ENCODE results near the gene TINAGL1. TPM values are rescaled to one million over a fixed set of nuclear protein-coding genes. Genes with fewer than 3 reads are reported as not detected.

TINAGL1 gene
- total and polyA plus RNA-seq, 2 of the 13 experiments (the other 11 are each of a cell fraction or from before 2014, with no cell fraction given) = 24.7 to 76.8 TPM

- no peak for DNase-seq (ENCODE audit: low spot score)
- Histone ChIP-seq H3K4me1 (ENCODE audit: insufficient read depth, low read length) (no peaks in the 10 kb centered on the region), H2AFZ (ENCODE audit: low read length) (no peak overlapping the region), H3K4me2 (ENCODE audit: low read depth, low read length) (no peak overlapping the region), H4K20me1 (ENCODE audit: insufficient read depth, low read length) (no peaks in the 10 kb centered on the region), H3K9me3 (ENCODE audit: low read length) (no peaks in the 10 kb centered on the region), H3K79me2 (ENCODE audit: insufficient read depth, low read length) (no peaks in the 10 kb centered on the region), H3K4me3 (replicated peaks in 1 of 3; ENCODE audit: insufficient read depth in 1 of 3, low read depth in 2 of 3, low read length in 3 of 3) (no peak overlapping the region), H3K27ac (ENCODE audit: extremely low read length, insufficient read depth, low read length) (no peak overlapping the region), H3K36me3 (replicated peaks in 1 of 2; ENCODE audit: control insufficient read depth in 1 of 2, insufficient read depth in 2 of 2, low read length in 2 of 2) (no peaks in the 10 kb centered on the region), H3K9ac (ENCODE audit: insufficient read depth, low read depth, low read length) (no peak overlapping the region), H3K27me3 (ENCODE audit: control insufficient read depth in 1 of 2, insufficient read depth in 2 of 2, low read length in 2 of 2) (peaks cover 0 to 9% of the 10 kb centered on the region in 2 experiments; a peak in 1 of 5 replicates)
- ChIA-PET CTCF (ENCODE audit: low intra/inter-chr PET ratio, low total read pairs) (interaction anchor here (1.5 to 7.6 kb wide), 3 partner anchors 29 to 172 kb away, joined by 6 to 106 read pairs (median 6); no protein-coding TSS in a partner anchor), POLR2A (no interaction called here)
- no peak for ATAC-seq
- no peak for FAIRE-seq
- in situ Hi-C loops (cut with HindIII; ENCODE audit: extremely low pct_ligation_motif_present, low pct_unique_long_range_greater_than_20kb) = no loop called here
- TF ChIP-seq MED8 (CRISPR knock-in tag; IDR thresholded peaks at IDR 0.05; ENCODE audit: insufficient replicate concordance) (no peak), SMAD1 (CRISPR knock-in tag; IDR thresholded peaks at IDR 0.05; ENCODE audit: borderline replicate concordance, low read depth) (no peak), ZBTB10 (CRISPR knock-in tag; IDR thresholded peaks at IDR 0.05; ENCODE audit: borderline replicate concordance) (no peak), HOXA5 (CRISPR knock-in tag; IDR thresholded peaks at IDR 0.05) (no peak), NFYC (CRISPR knock-in tag; IDR thresholded peaks at IDR 0.05) (no peak), MAZ (IDR thresholded peaks at IDR 0.05; ENCODE audit: borderline replicate concordance, low read depth, low read length) (no peak), MAZ (CRISPR knock-in tag; IDR thresholded peaks at IDR 0.05; ENCODE audit: low read depth) (no peak), DR1 (CRISPR knock-in tag; IDR thresholded peaks at IDR 0.05) (no peak)
- BruUV-seq (replicated peaks) = no TSS peak
- WGBS (ENCODE audit: low lambda C conversion rate) = 28% methylated on average over 5 of the region's 5 CpGs
- intact Hi-C loops (cut with micrococcal nuclease; ENCODE audit: unreplicated experiment) = no loop called here
Measured at GRCh38 chr1:31593136-31593665, 16.9 kb downstream of the TINAGL1 start.

All from HepG2 (cell line).